NCI-H128 (cell line): ENCODE results near the gene GRAMD1A.
"Not testable (repeated sequence)": the region's sequence is repeated elsewhere in the genome, so short reads cannot be mapped to it uniquely, and the experiment has no call there.

Source experiments
- DNase-seq: peaks from one replicate; lab custom pipeline; 2025; ENCODE audit not compliant: unreplicated experiment; lab: John Stamatoyannopoulos, UW

GRAMD1A gene

GRCh38 chr19:34976611-34977010 lies 23.5 kb upstream of the GRAMD1A start:
- no peak for DNase-seq

- no peak for DNase-seq
These were observed 20.1 kb upstream of the GRAMD1A start for GRCh38 chr19:34979819-34980640.

DNA sequence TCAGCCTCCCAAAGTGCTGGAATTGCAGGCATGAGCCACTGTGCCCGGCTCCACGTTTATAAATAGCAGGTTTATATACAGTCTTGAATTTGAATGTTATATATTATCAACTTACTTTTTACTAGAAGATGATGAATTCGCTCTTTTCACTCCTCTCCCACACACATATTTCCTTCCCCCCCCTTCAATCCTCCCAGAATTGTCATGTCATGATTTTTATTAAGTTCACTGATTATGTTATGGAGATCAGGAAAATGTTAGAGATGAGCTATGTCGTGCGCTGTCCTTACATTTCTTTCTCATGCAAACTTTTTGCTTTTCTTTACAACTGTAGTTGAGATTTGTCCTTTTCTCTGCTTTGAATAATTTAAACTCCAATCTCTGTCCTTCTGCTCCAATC lies 17.8 kb upstream of the GRAMD1A start:
- DNase-seq, result no peak

- DNase-seq, result no peak
These were observed 16.3 kb upstream of the GRAMD1A start for GRCh38 chr19:34983786-34984185.

GRCh38 chr19:34984287-34984686 lies 15.8 kb upstream of the GRAMD1A start:
- no peak for DNase-seq

- DNase-seq, result no peak
These were observed 14.7 kb upstream of the GRAMD1A start for GRCh38 chr19:34985249-34986022.

DNA sequence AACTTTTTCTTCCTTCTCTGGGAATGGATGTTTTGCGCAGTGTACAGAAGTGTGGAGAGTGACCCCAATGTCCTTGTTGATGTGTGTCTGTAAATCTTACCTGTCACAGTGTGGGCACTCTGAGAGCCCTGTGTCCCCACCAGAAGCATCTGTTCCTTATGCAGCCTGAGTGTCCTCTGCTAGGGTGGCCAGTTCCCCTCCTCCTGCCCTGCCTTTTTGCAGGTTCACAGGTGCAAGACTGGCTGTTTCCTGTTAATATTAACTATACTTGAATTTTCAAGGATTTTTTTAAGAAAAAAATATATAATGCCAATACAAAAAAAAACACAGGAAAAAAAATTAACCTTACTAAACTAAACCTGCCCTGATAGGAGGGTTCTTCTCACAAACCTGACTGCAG lies 12.0 kb upstream of the GRAMD1A start:
- DNase-seq, result no peak

DNA sequence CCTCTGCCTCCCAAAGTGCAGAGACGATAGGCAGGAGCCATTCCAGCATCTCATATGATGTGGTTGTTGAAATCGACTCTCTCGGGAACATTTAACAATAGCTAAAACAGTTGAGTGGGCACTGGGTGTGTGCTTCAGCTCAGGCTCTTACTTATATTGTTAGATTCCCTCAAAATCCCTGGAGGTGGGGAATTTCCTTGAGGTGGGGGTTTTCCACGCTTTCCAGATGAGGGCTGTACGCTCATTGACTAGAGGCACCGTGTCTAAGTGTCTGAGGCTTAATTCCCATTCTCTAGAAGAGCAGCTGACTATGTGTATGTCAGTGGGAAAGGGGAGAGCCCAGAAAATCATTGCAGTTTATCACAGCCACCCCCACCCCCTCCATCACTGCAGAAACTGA lies 10.8 kb upstream of the GRAMD1A start:
- no peak for DNase-seq

DNA sequence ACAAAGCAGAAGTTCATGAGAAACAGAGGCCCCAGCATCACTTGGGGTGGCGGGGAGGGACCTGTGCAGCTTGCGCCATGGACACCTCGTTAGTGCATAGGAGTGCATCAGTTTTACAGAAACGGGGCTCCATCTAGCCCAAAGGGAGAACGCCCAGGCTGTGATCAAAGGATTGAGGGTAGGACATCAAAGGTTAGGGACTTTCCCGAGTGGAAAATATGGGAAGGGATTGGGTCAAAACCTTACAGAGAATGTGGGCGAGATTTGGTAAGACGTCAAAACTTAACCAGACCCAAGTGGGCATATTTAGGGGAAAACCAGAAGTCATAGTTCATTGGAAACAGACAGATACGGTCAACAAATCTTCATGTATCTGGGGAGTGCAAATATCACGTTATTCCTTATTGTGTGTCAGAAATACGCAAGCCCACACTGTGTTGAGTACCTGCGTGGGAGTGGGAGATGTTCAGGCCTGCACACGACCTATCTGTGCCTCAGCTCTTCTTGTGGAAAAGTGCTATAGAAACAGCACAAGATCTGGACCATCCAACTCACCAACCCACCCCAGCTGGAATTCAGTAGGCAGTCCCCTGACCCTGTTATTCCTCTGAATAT lies 9.4 kb upstream of the GRAMD1A start:
- no peak for DNase-seq

GRCh38 chr19:34991542-34992333 lies 8.4 kb upstream of the GRAMD1A start:
- no peak for DNase-seq

DNA sequence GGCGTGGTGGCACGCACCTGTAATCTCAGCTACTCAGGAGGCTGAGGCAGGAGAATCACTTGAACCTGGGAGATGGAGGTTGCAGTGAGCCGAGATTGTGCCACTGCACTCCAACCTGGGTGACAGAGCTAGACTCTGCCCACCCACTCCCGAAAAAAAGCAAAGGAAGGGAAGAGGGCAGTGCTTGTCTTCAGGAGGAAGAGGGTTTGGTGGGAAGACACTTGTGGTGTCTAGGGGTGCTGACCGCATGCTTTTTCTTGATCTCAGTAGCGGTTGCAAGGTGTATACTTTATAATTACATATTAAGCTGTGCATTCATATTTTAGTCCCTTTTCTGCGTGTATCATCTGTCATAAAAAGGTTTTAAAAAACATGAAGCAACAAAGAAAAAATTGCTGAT lies 7.5 kb upstream of the GRAMD1A start:
- DNase-seq, result not testable (repeated sequence)

- no peak for DNase-seq
These were observed 5.9 kb upstream of the GRAMD1A start for GRCh38 chr19:34994286-34994642.

DNA sequence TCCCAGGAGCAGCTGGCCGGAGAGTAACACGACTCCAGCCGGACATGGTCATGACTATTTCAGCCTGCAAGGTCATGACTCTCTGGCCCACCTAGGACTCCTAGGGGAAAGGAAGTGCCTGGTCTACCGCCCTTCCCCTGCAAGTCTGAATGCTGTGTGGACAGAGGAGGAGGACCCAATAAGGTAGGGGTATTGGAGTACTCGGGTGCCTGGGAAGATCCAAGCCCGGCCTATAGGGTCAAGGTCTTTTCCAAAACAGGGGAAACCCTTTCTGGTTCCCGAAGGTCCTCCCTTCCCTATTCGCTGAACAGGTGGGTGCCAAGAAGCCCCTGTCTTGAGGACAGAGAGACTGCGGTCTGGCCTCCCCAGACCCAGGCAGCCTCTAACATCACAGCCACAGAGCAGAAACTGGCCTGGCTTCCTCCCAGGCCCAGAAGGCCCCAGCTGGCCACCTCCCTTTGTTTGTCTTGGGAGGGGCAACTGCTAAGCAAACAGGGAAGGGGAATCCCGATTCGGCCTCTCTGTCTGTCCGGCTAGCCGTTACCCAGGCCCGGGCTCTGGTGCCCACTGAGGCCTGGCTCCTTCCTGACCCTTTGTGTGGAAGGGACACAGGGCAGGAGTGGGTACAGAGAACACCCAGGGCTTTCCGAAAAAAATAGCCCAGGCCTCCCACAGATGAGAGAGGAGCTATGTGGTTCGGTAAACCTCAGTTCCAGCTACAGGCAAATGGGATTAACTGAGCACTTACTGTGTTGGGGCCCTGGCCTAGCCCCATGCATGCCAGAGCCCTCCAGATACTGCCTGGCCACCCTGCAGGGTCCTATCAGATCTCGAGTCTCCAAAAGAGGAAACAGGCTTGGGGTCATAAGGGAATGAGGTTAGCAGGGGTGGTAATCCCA lies 5.2 kb upstream of the GRAMD1A start:
- no peak for DNase-seq

GRCh38 chr19:34995551-34995950 lies 4.6 kb upstream of the GRAMD1A start:
- DNase-seq, result no peak

DNA sequence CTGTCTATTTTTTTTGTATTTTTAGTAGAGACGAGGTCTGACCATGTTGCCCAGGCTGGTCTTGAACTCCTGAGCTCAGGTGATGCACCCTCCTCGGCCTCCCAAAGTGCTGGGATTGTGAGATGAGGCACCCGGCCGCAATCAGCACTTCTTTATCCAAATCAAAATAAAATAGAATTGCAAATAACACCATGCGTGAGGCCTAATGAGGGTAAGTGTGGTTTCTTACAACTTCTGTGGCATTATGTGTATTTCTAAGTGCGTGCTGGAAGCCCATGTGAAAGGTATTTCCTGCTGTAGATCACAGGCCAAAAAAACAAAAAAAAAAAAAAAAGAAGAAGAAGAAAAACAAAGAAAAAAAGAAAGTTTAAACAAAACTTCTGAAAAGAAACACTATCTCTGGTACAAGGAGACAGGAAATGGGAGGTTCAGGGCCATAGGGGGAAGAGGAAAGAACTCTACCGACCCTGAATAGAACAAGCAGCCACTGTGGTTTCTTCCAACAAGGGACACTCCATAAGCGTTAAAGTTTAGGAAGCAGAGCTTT lies 3.0 kb upstream of the GRAMD1A start:
- DNase-seq, result no peak

DNA sequence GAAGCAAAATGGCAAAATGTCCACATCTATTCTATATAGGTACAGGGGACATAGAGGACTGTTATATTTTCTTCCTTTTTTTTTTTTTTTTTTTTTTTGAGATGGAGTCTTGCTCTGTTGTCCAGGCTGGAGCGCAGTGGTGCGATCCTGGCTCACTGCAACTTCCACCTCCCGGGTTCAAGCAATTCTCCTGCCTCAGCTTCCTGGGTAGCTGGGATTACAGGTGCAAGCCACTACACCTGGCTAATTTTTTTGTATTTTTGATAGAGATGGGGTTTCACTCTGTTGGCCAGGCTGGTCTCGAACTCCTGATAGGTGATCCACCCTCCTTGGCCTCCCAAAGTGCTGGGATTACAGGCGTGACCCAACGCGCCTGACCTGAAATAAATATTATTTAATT lies 1.9 kb upstream of the GRAMD1A start:
- DNase-seq, result not testable (repeated sequence)

DNA sequence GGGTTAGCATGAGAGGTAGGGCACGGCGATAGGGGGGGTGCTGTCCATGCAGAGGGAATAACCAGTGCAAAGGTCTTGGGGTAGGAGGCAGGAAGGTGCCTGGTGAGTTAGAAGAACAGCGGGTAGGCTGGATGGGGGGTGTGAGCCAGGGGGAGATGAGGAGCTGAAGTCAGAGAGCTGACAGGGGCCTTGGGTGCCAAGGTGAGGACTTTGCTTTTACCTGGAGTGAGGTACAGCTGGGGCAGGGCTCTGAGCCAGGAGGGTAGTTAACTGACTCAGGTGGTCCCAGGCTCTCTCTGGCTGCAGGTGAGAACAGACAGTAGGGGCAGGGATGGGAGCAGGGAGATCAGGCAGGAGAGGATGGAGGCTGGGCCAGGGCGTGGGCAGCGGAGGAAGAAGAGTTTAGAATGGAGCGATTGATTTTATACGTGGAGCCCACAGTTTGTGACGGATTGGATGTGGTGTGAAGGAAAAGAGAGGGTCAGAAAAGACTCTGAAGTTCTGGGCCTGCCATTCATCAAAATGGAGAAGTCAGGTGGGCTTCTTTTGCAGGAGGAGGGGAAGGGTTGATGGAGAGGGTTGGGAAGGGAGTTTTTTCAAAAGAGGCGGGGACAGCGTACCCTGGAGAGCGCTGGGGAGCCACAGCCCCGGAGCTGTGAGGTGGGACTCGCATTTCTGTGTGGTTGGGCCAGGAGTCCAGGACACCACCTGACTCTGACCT lies 1.2 kb upstream of the GRAMD1A start:
- no peak for DNase-seq

DNA sequence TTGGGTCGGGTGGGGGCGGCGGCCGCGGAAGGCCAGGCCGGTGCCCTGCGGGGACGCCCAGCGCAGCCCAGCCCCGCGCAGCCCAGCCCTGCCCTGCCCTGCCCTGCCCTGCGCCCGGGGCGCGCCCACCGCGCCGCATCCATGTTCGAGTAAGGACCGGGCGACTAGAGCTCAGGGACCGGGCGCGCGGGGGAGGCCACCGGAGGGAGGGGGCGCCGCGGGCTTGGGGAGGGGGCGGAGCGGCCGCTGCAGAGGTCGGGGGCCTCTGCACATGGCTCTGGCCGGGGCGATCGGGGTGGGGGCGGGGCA lies 169 bp downstream of the GRAMD1A start:
- DNase-seq, result no peak

- no peak for DNase-seq
These were observed 751 bp downstream of the GRAMD1A start for GRCh38 chr19:35000647-35001501.
